ENCODE data around the gene LRRC26.

The LRRC26 gene

GRCh38 chr9:137150617-137151457 is 19.0 kb downstream of the LRRC26 start:
- no peak for TF ChIP-seq CTCF (conservative IDR thresholded peaks at IDR 0.05; ENCODE audit: low read depth, low read length)
- DNase-seq (ENCODE audit: low read depth) = no peak

GRCh38 chr9:137149942-137150616 is 19.8 kb downstream of the LRRC26 start:
- TF ChIP-seq CTCF (conservative IDR thresholded peaks at IDR 0.05; ENCODE audit: low read depth, low read length) = no peak
- DNase-seq (ENCODE audit: low read depth) = no peak
- H3K4me3 ChIP-seq (ENCODE audit: low read length) = no peak overlapping the region

More at GRCh38 chr9:137150617-137151457, 19.0 kb downstream of the LRRC26 start:
- H3K4me3 ChIP-seq (ENCODE audit: low read length) = no peak overlapping the region

- H3K4me3 ChIP-seq (ENCODE audit: low read length) = no peak overlapping the region
- DNase-seq (ENCODE audit: low read depth) = no peak
- no peak for TF ChIP-seq CTCF (conservative IDR thresholded peaks at IDR 0.05; ENCODE audit: low read depth, low read length)
These were observed 20.5 kb downstream of the LRRC26 start for GRCh38 chr9:137149363-137149762.

DNA sequence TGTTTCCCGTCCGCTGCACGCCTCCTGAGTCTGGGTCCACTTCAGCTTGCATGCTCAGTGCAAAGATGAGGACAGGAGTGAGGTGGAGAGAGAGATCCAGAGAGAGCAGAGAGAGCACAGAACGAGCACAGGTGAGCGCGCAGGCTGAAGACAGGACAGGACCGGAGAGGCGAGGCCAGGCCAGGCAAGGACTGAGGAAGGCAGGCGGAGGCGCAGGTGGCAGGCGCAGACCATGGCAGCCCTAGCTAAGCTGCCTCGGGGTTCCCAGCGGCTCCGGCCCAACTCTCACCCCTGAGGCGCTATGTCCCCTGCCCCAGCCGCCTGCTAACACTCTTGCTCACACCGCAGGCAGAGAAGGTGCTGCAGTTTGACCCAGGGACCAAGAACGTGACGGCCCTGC is 21.2 kb downstream of the LRRC26 start:
- TF ChIP-seq CTCF (conservative IDR thresholded peaks at IDR 0.05; ENCODE audit: low read depth, low read length) = no peak
- H3K4me3 ChIP-seq (ENCODE audit: low read length) = no peak overlapping the region
- DNase-seq (ENCODE audit: low read depth) = no peak

- TF ChIP-seq CTCF (conservative IDR thresholded peaks at IDR 0.05; ENCODE audit: low read depth, low read length) = no peak
- DNase-seq (ENCODE audit: low read depth) = no peak
- H3K4me3 ChIP-seq (ENCODE audit: low read length) = no peak overlapping the region
These were observed 21.6 kb downstream of the LRRC26 start for GRCh38 chr9:137148242-137148641.

DNA sequence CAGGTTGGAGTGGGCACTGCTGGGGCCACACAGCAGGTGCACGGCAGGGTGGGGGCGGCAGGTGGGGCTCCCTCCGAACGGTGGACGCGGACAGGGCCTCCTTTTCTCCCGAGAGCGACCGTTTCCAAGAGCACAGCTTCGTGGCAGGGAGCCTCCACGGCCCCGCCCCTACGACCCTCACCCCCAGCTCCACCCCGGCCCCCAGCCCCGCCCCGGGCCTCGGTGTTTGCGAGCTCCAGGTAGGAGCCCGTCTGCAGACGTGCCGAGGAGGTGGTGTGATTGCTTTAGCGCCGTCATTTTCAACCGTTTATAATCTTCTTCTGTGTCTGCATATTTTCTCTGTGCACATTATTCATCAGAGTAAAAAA is 22.1 kb downstream of the LRRC26 start:
- no peak for TF ChIP-seq CTCF (conservative IDR thresholded peaks at IDR 0.05; ENCODE audit: low read depth, low read length)
- H3K4me3 ChIP-seq (ENCODE audit: low read length) = no peak overlapping the region
- DNase-seq (ENCODE audit: low read depth) = no peak

All from retinal pigment epithelial cell (primary cell).